Neural cell (in vitro differentiated cells): ENCODE measurements around the gene STAC.

ENCODE experiments used
- EP300 ChIP-seq: fragments of 450-650 bp; conservative IDR thresholded peaks from 2 replicates; pipeline ENCODE4 v1.6.1; 2014; ENCODE audit warnings: antibody characterized with exemption, mild to moderate bottlenecking, moderate library complexity; ENCODE audit not compliant: poor library complexity, severe bottlenecking
- EZH2 ChIP-seq: fragments of 200-600, 300-800 bp; shearing (Covaris generic), sonication (generic); IDR thresholded peaks from 2 replicates; pipeline ENCODE4 v1.6.1; 2014; ENCODE audit warnings: antibody characterized with exemption, low read length, borderline replicate concordance, mild to moderate bottlenecking; ENCODE audit not compliant: insufficient read depth, poor library complexity, severe bottlenecking
- POLR2AphosphoS5 ChIP-seq: IDR thresholded peaks from 2 replicates; pipeline ENCODE4 v1.6.1; 2012
- RAD21 ChIP-seq: fragments of 450-650 bp; conservative IDR thresholded peaks from 2 replicates; pipeline ENCODE4 v1.6.1; 2014; ENCODE audit warnings: antibody characterized with exemption, mild to moderate bottlenecking, moderate library complexity
- TF ChIP-seq, protein P1 (sequence below): fragments of 450-650 bp; IDR thresholded peaks from 2 replicates; pipeline ENCODE4 v1.5.1; 2014; ENCODE audit warnings: antibody characterized with exemption, mild to moderate bottlenecking, moderate library complexity; ENCODE audit not compliant: poor library complexity, severe bottlenecking
- TF ChIP-seq, protein P2 (sequence below): IDR thresholded peaks from 2 replicates; pipeline ENCODE4 v1.6.1; 2012; ENCODE audit warnings: borderline replicate concordance

DNA sequence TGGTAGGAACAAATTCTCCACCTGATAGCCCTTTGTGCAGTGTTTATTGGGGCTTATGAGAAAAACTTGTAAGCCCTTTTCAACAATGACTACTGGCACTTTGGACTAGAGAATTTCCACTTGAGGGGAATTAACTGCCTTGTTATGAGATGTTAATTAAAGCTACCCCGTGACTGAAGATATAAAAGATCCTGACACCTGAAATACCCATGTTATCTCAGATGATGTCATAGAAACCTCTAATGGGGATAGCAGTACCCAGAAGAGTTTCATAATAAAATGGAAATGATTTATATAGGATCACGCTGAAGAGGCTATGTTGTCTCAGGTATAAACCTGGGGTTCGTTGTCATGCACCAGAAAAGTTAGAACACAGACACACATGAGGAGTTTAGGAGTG is 14.5 kb upstream of the STAC start:
- TF ChIP-seq, protein P1, sequence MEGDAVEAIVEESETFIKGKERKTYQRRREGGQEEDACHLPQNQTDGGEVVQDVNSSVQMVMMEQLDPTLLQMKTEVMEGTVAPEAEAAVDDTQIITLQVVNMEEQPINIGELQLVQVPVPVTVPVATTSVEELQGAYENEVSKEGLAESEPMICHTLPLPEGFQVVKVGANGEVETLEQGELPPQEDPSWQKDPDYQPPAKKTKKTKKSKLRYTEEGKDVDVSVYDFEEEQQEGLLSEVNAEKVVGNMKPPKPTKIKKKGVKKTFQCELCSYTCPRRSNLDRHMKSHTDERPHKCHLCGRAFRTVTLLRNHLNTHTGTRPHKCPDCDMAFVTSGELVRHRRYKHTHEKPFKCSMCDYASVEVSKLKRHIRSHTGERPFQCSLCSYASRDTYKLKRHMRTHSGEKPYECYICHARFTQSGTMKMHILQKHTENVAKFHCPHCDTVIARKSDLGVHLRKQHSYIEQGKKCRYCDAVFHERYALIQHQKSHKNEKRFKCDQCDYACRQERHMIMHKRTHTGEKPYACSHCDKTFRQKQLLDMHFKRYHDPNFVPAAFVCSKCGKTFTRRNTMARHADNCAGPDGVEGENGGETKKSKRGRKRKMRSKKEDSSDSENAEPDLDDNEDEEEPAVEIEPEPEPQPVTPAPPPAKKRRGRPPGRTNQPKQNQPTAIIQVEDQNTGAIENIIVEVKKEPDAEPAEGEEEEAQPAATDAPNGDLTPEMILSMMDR, result no peak
- TF ChIP-seq EP300 (no peak), POLR2AphosphoS5 (no peak), EZH2 (no peak), RAD21 (no peak)
- TF ChIP-seq, protein P2, sequence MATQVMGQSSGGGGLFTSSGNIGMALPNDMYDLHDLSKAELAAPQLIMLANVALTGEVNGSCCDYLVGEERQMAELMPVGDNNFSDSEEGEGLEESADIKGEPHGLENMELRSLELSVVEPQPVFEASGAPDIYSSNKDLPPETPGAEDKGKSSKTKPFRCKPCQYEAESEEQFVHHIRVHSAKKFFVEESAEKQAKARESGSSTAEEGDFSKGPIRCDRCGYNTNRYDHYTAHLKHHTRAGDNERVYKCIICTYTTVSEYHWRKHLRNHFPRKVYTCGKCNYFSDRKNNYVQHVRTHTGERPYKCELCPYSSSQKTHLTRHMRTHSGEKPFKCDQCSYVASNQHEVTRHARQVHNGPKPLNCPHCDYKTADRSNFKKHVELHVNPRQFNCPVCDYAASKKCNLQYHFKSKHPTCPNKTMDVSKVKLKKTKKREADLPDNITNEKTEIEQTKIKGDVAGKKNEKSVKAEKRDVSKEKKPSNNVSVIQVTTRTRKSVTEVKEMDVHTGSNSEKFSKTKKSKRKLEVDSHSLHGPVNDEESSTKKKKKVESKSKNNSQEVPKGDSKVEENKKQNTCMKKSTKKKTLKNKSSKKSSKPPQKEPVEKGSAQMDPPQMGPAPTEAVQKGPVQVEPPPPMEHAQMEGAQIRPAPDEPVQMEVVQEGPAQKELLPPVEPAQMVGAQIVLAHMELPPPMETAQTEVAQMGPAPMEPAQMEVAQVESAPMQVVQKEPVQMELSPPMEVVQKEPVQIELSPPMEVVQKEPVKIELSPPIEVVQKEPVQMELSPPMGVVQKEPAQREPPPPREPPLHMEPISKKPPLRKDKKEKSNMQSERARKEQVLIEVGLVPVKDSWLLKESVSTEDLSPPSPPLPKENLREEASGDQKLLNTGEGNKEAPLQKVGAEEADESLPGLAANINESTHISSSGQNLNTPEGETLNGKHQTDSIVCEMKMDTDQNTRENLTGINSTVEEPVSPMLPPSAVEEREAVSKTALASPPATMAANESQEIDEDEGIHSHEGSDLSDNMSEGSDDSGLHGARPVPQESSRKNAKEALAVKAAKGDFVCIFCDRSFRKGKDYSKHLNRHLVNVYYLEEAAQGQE, result no peak
